Coronary artery (tissue), 2 donors: Measurements from ENCODE around the gene P2RY2.

Source experiments
- DNase-seq: peaks from one replicate; pipeline ENCODE4 v3.0.0-alpha.2; 2017; ENCODE audit warnings: low spot score
- H3K27ac ChIP-seq, 2 donors: fragments of 200-600 bp; sonication (generic); one replicate each; pipeline ENCODE4 v1.5.1; 2016 to 2019
- H3K4me3 ChIP-seq: fragments of 200-600 bp; sonication (generic); 2 replicates; pipeline ENCODE4 v1.5.1; 2016; ENCODE audit warnings: mild to moderate bottlenecking, moderate library complexity
- TF ChIP-seq, protein P1 (sequence below): fragments of 200-600 bp; sonication (generic); IDR thresholded peaks from one replicate; pipeline ENCODE4 v1.5.1; 2019; ENCODE audit warnings: antibody characterized with exemption

P2RY2 gene

DNA sequence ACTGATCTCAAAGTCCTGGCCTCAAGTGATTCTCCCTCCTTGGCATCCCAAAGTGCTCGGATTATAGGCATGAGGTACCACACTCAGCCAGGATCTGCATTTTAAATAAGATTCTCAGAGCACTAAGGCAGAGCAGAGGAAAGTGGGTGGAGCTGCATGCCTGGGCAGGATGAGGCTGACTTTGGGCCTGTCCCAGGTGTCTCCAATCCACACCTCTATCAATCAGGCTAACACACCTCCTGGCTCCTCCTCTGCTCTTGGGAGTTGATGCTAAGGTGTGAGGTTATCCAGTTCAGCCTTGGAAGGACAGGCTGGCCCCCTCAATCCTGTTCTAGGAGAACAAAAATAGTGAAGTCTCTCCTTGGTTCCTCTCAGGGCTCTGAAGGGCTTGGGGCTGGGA lies 30.2 kb upstream of the P2RY2 start:
- Histone ChIP-seq H3K4me3 (no peak overlapping the region), H3K27ac (peak overlapping the region; percentile 18 to 40)
- no peak for DNase-seq
- TF ChIP-seq, protein P1, sequence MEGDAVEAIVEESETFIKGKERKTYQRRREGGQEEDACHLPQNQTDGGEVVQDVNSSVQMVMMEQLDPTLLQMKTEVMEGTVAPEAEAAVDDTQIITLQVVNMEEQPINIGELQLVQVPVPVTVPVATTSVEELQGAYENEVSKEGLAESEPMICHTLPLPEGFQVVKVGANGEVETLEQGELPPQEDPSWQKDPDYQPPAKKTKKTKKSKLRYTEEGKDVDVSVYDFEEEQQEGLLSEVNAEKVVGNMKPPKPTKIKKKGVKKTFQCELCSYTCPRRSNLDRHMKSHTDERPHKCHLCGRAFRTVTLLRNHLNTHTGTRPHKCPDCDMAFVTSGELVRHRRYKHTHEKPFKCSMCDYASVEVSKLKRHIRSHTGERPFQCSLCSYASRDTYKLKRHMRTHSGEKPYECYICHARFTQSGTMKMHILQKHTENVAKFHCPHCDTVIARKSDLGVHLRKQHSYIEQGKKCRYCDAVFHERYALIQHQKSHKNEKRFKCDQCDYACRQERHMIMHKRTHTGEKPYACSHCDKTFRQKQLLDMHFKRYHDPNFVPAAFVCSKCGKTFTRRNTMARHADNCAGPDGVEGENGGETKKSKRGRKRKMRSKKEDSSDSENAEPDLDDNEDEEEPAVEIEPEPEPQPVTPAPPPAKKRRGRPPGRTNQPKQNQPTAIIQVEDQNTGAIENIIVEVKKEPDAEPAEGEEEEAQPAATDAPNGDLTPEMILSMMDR: no peak

- no peak overlapping the region for H3K4me3 ChIP-seq
- TF ChIP-seq, protein P1: no peak
- no peak for DNase-seq
- peak overlapping the region; percentile 18 to 40 for H3K27ac ChIP-seq
Observed at GRCh38 chr11:73188301-73188700, 29.8 kb upstream of the P2RY2 start.

GRCh38 chr11:73189315-73189714 lies 28.8 kb upstream of the P2RY2 start:
- Histone ChIP-seq H3K27ac (no peak overlapping the region), H3K4me3 (no peak overlapping the region)
- no peak for DNase-seq
- TF ChIP-seq, protein P1: no peak

DNA sequence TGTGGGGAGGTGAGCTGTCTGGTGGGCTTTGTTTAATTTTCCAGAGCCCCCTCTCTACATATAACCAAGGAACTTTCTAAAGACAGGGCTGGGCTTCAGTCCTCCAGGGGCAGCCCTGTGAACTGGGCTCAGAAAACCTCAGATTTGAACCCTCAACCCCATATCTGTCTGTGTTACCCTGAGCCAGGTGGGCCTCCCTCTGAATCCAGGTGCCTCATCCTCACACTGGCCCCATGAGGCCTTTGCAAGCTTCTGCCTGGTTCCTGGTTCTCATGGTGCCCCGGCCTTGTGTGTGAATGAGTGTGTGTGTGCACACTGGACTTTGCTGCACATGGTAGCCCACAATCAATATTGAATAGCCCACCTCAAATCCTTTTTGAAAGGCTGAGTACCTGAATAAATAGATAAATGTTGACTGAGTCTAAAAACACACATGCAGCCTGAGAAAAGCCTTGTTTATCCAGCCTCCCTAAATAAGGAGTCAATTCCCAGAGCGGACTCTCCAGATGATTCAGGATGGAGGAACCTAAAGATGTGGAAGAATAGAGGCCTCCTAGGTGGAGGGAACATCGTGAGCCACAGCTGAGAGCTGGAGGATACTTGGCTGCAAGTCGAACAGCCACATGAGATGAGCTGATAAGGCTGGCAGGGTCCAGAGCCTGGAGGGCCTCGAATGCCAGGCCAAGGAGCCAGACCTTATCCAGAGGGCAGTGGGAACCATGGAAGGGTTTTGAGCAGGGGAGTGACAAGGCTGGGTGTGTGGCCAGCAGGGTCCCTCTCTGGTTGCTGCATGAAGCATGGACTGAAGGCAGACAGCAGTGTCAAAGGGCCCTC lies 28.1 kb upstream of the P2RY2 start:
- TF ChIP-seq, protein P1: no peak
- DNase-seq: no peak
- Histone ChIP-seq H3K27ac (no peak overlapping the region), H3K4me3 (no peak overlapping the region)

GRCh38 chr11:73190557-73190885 lies 27.6 kb upstream of the P2RY2 start:
- no peak for DNase-seq
- TF ChIP-seq, protein P1: no peak
- Histone ChIP-seq H3K27ac (no peak overlapping the region), H3K4me3 (no peak overlapping the region)

- Histone ChIP-seq H3K4me3 (no peak overlapping the region), H3K27ac (no peak overlapping the region)
- no peak for DNase-seq
- TF ChIP-seq, protein P1: no peak
Observed at GRCh38 chr11:73191151-73191550, 26.9 kb upstream of the P2RY2 start.

- no peak for DNase-seq
- no peak overlapping the region for H3K4me3 ChIP-seq
- no peak overlapping the region for H3K27ac ChIP-seq
- TF ChIP-seq, protein P1: no peak
Observed at GRCh38 chr11:73192272-73192671, 25.8 kb upstream of the P2RY2 start.
